Trophoblast cell (in vitro differentiated cells and primary cell): ENCODE data around the gene LITAF.

ENCODE experiments used
- DNase-seq, 2 donors: peaks; one replicate each; pipeline ENCODE4 v3.0.0-alpha.2; 2016
- H2AFZ ChIP-seq: 2 replicates; pipeline ENCODE4 v1.6.1; 2013; ENCODE audit warnings: low read length, moderate library complexity, mild to moderate bottlenecking; ENCODE audit not compliant: insufficient read depth, poor library complexity
- H2AK5ac ChIP-seq: 2 replicates; pipeline ENCODE4 v1.6.1; 2013; ENCODE audit warnings: mild to moderate bottlenecking, low read length
- H2BK120ac ChIP-seq: 2 replicates; pipeline ENCODE4 v1.6.1; 2013; ENCODE audit warnings: low read length, mild to moderate bottlenecking, moderate library complexity; ENCODE audit not compliant: insufficient read depth, poor library complexity
- H2BK12ac ChIP-seq: 2 replicates; pipeline ENCODE4 v1.6.1; 2013; ENCODE audit warnings: mild to moderate bottlenecking, low read length, moderate library complexity
- H2BK5ac ChIP-seq: 2 replicates; pipeline ENCODE4 v1.6.1; 2013; ENCODE audit warnings: low read length, low read depth, moderate library complexity, mild to moderate bottlenecking; ENCODE audit not compliant: poor library complexity
- H3K14ac ChIP-seq: 2 replicates; pipeline ENCODE4 v1.6.1; 2013; ENCODE audit warnings: mild to moderate bottlenecking, low read length
- H3K18ac ChIP-seq: 2 replicates; pipeline ENCODE4 v1.6.1; 2013; ENCODE audit warnings: mild to moderate bottlenecking, low read length
- H3K23ac ChIP-seq: 2 replicates; pipeline ENCODE4 v1.6.1; 2013; ENCODE audit warnings: low read length
- H3K27ac ChIP-seq: 2 replicates; pipeline ENCODE4 v1.5.1; 2013; ENCODE audit warnings: low read depth, mild to moderate bottlenecking, inconsistent platforms, low read length, moderate library complexity
- H3K27me3 ChIP-seq: 2 replicates; pipeline ENCODE4 v1.6.1; 2013; ENCODE audit warnings: inconsistent platforms, mild to moderate bottlenecking, low read length, moderate library complexity; ENCODE audit not compliant: insufficient read depth
- H3K36me3 ChIP-seq, 2 experiments: 1 replicate in 1 of 2; 2 replicates in 1 of 2; pipeline ENCODE4 v1.6.1; 2013; ENCODE audit warnings: low read length in 2 of 2, mild to moderate bottlenecking in 2 of 2, moderate library complexity in 1 of 2; ENCODE audit not compliant: insufficient read depth in 2 of 2, control insufficient read depth in 1 of 2
- H3K4ac ChIP-seq: 2 replicates; pipeline ENCODE4 v1.6.1; 2013; ENCODE audit warnings: low read depth, mild to moderate bottlenecking, low read length, moderate library complexity
- H3K4me1 ChIP-seq, 2 experiments: 1 replicate in 1 of 2; 2 replicates in 1 of 2; pipeline ENCODE4 v1.6.1; 2013; ENCODE audit warnings: low read length in 2 of 2, mild to moderate bottlenecking in 2 of 2, moderate library complexity in 1 of 2; ENCODE audit not compliant: insufficient read depth in 2 of 2, control insufficient read depth in 1 of 2
- H3K4me2 ChIP-seq: 2 replicates; pipeline ENCODE4 v1.6.1; 2013; ENCODE audit warnings: inconsistent platforms, mild to moderate bottlenecking, low read length, moderate library complexity
- H3K4me3 ChIP-seq: 2 replicates; pipeline ENCODE4 v1.5.1; 2013; ENCODE audit warnings: mild to moderate bottlenecking, low read depth, low read length, inconsistent platforms
- H3K79me1 ChIP-seq: one replicate; pipeline ENCODE4 v1.6.1; 2013; ENCODE audit warnings: low read length
- H3K79me2 ChIP-seq: 2 replicates; pipeline ENCODE4 v1.6.1; 2013; ENCODE audit warnings: low read length, mild to moderate bottlenecking; ENCODE audit not compliant: control insufficient read depth, insufficient read depth, poor library complexity
- H3K9ac ChIP-seq: 2 replicates; pipeline ENCODE4 v1.6.1; 2013; ENCODE audit warnings: mild to moderate bottlenecking, low read length
- H3K9me3 ChIP-seq: 2 replicates; pipeline ENCODE4 v1.6.1; 2013; ENCODE audit warnings: low read depth, mild to moderate bottlenecking, control low read depth, inconsistent platforms, low read length; ENCODE audit not compliant: insufficient read depth
- H4K12ac ChIP-seq: 2 replicates; pipeline ENCODE4 v1.6.1; 2013; ENCODE audit warnings: low read depth, mild to moderate bottlenecking, low read length, moderate library complexity
- H4K8ac ChIP-seq: 2 replicates; pipeline ENCODE4 v1.6.1; 2013; ENCODE audit warnings: low read depth, mild to moderate bottlenecking, low read length, moderate library complexity
- H4K91ac ChIP-seq: one replicate; pipeline ENCODE4 v1.6.1; 2013; ENCODE audit warnings: low read depth, mild to moderate bottlenecking, low read length, moderate library complexity
- WGBS: extraction: QIAGEN DNeasy Blood & Tissue Kit; methylation state at CpG from one replicate; pipeline ENCODE4 v1.1.7; 2013; ENCODE audit warnings: missing lambda C conversion rate; ENCODE audit not compliant: insufficient read length, insufficient coverage; ENCODE audit errors: extremely low coverage; 5-methylcytosine and 5-hydroxymethylcytosine counted together

The LITAF gene

GRCh38 chr16:11511801-11512200 is 74.9 kb downstream of the LITAF start:
- no peak overlapping the region for H2AFZ ChIP-seq
- H3K23ac ChIP-seq = no peak overlapping the region
- no peaks in the 10 kb centered on the region for H3K4me1 ChIP-seq
- no peaks in the 10 kb centered on the region for H3K9me3 ChIP-seq
- no peak overlapping the region for H3K18ac ChIP-seq
- no peak overlapping the region for H3K4me2 ChIP-seq
- H3K36me3 ChIP-seq = no peaks in the 10 kb centered on the region
- H2BK12ac ChIP-seq = no peak overlapping the region
- no peak overlapping the region for H2AK5ac ChIP-seq
- no peak overlapping the region for H3K9ac ChIP-seq
- no peak overlapping the region for H3K14ac ChIP-seq
- DNase-seq = no peak
- H4K8ac ChIP-seq = no peak overlapping the region
- no peaks in the 10 kb centered on the region for H3K79me1 ChIP-seq
- no peak overlapping the region for H4K12ac ChIP-seq
- no peak overlapping the region for H3K4ac ChIP-seq
- no peaks in the 10 kb centered on the region for H3K79me2 ChIP-seq
- no CpG with 5 or more reads among the region's 6 CpGs for WGBS
- no peaks in the 10 kb centered on the region for H3K27me3 ChIP-seq
- no peak overlapping the region for H2BK120ac ChIP-seq
- no peak overlapping the region for H3K27ac ChIP-seq
- no peak overlapping the region for H2BK5ac ChIP-seq
- H3K4me3 ChIP-seq = no peak overlapping the region
- no peak overlapping the region for H4K91ac ChIP-seq

GRCh38 chr16:11511328-11511727 is 75.4 kb downstream of the LITAF start:
- DNase-seq = no peak
- Histone ChIP-seq H3K9ac (no peak overlapping the region), H3K4me3 (no peak overlapping the region), H3K4me1 (no peaks in the 10 kb centered on the region), H3K9me3 (no peaks in the 10 kb centered on the region), H3K18ac (no peak overlapping the region), H2BK120ac (no peak overlapping the region), H2AFZ (no peak overlapping the region), H3K23ac (no peak overlapping the region), H2BK5ac (no peak overlapping the region), H4K8ac (no peak overlapping the region), H2BK12ac (no peak overlapping the region), H4K91ac (no peak overlapping the region), H3K27ac (no peak overlapping the region), H3K14ac (no peak overlapping the region), H3K79me2 (no peaks in the 10 kb centered on the region), H4K12ac (no peak overlapping the region), H2AK5ac (no peak overlapping the region), H3K79me1 (no peaks in the 10 kb centered on the region), H3K27me3 (no peaks in the 10 kb centered on the region), H3K36me3 (no peaks in the 10 kb centered on the region), H3K4me2 (no peak overlapping the region), H3K4ac (no peak overlapping the region)
- WGBS = no CpG with 5 or more reads among the region's 2 CpGs

GRCh38 chr16:11510178-11510973 is 76.3 kb downstream of the LITAF start:
- H2AFZ ChIP-seq = no peak overlapping the region
- H3K79me1 ChIP-seq = no peaks in the 10 kb centered on the region
- no peak overlapping the region for H3K4me2 ChIP-seq
- H2AK5ac ChIP-seq = no peak overlapping the region
- no peaks in the 10 kb centered on the region for H3K36me3 ChIP-seq
- no peak overlapping the region for H3K23ac ChIP-seq
- no peak overlapping the region for H3K27ac ChIP-seq
- no peak overlapping the region for H3K18ac ChIP-seq
- no peak overlapping the region for H3K4ac ChIP-seq
- no peak overlapping the region for H2BK5ac ChIP-seq
- no peak overlapping the region for H3K9ac ChIP-seq
- no peaks in the 10 kb centered on the region for H3K79me2 ChIP-seq
- H3K4me3 ChIP-seq = no peak overlapping the region
- no peak overlapping the region for H4K12ac ChIP-seq
- no peaks in the 10 kb centered on the region for H3K9me3 ChIP-seq
- H4K91ac ChIP-seq = no peak overlapping the region
- no peaks in the 10 kb centered on the region for H3K4me1 ChIP-seq
- WGBS = no CpG with 5 or more reads among the region's 12 CpGs
- H3K14ac ChIP-seq = no peak overlapping the region
- no peak overlapping the region for H4K8ac ChIP-seq
- H2BK12ac ChIP-seq = no peak overlapping the region
- H2BK120ac ChIP-seq = no peak overlapping the region
- DNase-seq = no peak
- no peaks in the 10 kb centered on the region for H3K27me3 ChIP-seq

GRCh38 chr16:11507991-11508390 is 78.7 kb downstream of the LITAF start:
- WGBS = no CpG with 5 or more reads among the region's 3 CpGs
- H3K4me1 ChIP-seq = no peaks in the 10 kb centered on the region
- no peak overlapping the region for H4K91ac ChIP-seq
- no peak overlapping the region for H3K9ac ChIP-seq
- no peaks in the 10 kb centered on the region for H3K9me3 ChIP-seq
- H3K27me3 ChIP-seq = no peaks in the 10 kb centered on the region
- H3K79me1 ChIP-seq = no peaks in the 10 kb centered on the region
- no peak overlapping the region for H3K4me3 ChIP-seq
- H2BK5ac ChIP-seq = no peak overlapping the region
- DNase-seq = peak; percentile 79 to 87
- H4K8ac ChIP-seq = no peak overlapping the region
- H3K4me2 ChIP-seq = no peak overlapping the region
- H3K36me3 ChIP-seq = no peaks in the 10 kb centered on the region
- no peaks in the 10 kb centered on the region for H3K79me2 ChIP-seq
- H3K18ac ChIP-seq = no peak overlapping the region
- no peak overlapping the region for H3K14ac ChIP-seq
- H2BK120ac ChIP-seq = no peak overlapping the region
- no peak overlapping the region for H2AFZ ChIP-seq
- no peak overlapping the region for H3K23ac ChIP-seq
- no peak overlapping the region for H3K27ac ChIP-seq
- no peak overlapping the region for H2AK5ac ChIP-seq
- no peak overlapping the region for H4K12ac ChIP-seq
- no peak overlapping the region for H3K4ac ChIP-seq
- no peak overlapping the region for H2BK12ac ChIP-seq
